Mammary epithelial cell (primary cell): ENCODE data around the gene PATJ.

Experiments
- EZH2 ChIP-seq: IDR thresholded peaks from 2 replicates; pipeline ENCODE4 v1.6.1; 2012; ENCODE audit warnings: low read length, inconsistent platforms, borderline replicate concordance
- TF ChIP-seq, protein P1 (sequence below), 2 donors: IDR thresholded peaks in 1 of 2; conservative IDR thresholded peaks in 1 of 2; 2 replicates each; pipeline ENCODE4 v1.5.1; 2011 to 2012; ENCODE audit warnings: inconsistent platforms in 2 of 2, low read length in 2 of 2, mild to moderate bottlenecking in 2 of 2, control low read depth in 1 of 2, low read depth in 1 of 2; ENCODE audit not compliant: insufficient read depth in 1 of 2; ENCODE audit errors: extremely low read depth in 1 of 2

DNA sequence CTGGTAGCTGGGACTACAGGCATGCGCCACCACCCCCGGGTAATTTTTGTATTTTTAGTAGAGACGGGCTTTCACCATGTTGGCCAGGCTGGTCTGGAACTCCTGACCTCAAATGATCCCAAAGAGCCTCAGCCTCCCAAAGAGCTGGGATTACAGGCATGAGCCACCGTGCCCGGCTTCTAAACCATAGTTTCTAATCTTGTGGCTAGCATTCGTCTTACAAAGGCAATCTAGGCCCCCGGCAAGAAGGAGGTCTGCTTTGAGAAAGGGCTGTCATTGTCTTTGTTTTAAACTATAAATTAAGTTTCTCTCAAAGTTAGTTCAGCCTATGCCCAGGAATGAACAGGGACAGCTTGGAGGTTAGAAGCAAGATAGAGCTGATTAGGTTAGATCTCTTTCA lies 442.1 kb downstream of the PATJ start:
- TF ChIP-seq, protein P1, sequence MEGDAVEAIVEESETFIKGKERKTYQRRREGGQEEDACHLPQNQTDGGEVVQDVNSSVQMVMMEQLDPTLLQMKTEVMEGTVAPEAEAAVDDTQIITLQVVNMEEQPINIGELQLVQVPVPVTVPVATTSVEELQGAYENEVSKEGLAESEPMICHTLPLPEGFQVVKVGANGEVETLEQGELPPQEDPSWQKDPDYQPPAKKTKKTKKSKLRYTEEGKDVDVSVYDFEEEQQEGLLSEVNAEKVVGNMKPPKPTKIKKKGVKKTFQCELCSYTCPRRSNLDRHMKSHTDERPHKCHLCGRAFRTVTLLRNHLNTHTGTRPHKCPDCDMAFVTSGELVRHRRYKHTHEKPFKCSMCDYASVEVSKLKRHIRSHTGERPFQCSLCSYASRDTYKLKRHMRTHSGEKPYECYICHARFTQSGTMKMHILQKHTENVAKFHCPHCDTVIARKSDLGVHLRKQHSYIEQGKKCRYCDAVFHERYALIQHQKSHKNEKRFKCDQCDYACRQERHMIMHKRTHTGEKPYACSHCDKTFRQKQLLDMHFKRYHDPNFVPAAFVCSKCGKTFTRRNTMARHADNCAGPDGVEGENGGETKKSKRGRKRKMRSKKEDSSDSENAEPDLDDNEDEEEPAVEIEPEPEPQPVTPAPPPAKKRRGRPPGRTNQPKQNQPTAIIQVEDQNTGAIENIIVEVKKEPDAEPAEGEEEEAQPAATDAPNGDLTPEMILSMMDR (conservative IDR thresholded peaks at IDR 0.05 in 1 of 2, IDR thresholded peaks at IDR 0.05 in 1 of 2; ENCODE audit: extremely low read depth in 1 of 2, insufficient read depth in 1 of 2, low read depth in 1 of 2, low read length in 2 of 2): no peak
- TF ChIP-seq EZH2: no peak
